Activated CD4-positive, alpha-beta memory T cell treated with anti-CD3 and anti-CD28 coated beads, Interleukin-2, amount 10 ng/mL, durations not matched to agents 7 days and 5 days (primary cell): Measurements from ENCODE around the gene CDC42EP4. TPM values are rescaled to one million over a fixed set of nuclear protein-coding genes. Genes with fewer than 3 reads are reported as not detected.

Experiments used
- CTCF ChIA-PET: fragments of 350-600 bp; sonication (Branson Sonifier 250); formaldehyde crosslinking; loops from one replicate; lab custom pipeline; 2021; ENCODE audit warnings: antibody characterized with exemption, inconsistent platforms; lab: Charles Lee
- POLR2A ChIA-PET: fragments of 350-600 bp; sonication (Branson Sonifier 250); formaldehyde crosslinking; loops from one replicate; lab custom pipeline; 2021; ENCODE audit warnings: antibody characterized with exemption; lab: Charles Lee
- DNase-seq: peaks from one replicate; pipeline ENCODE4 v3.0.0-alpha.2; 2020
- H3K27ac Mint-ChIP-seq: one replicate; pipeline ENCODE4 v1.8.0; 2021; ENCODE audit warnings: mild to moderate bottlenecking, mixed read lengths
- H3K27me3 Mint-ChIP-seq: one replicate; pipeline ENCODE4 v1.8.0; 2021; ENCODE audit warnings: mixed read lengths
- H3K36me3 Mint-ChIP-seq: one replicate; pipeline ENCODE4 v1.8.0; 2021; ENCODE audit warnings: low read depth, mixed read lengths
- H3K4me1 Mint-ChIP-seq: one replicate; pipeline ENCODE4 v1.8.0; 2021; ENCODE audit warnings: mixed read lengths
- H3K4me3 Mint-ChIP-seq: one replicate; pipeline ENCODE4 v1.8.0; 2021; ENCODE audit warnings: mild to moderate bottlenecking, mixed read lengths
- H3K9me3 Mint-ChIP-seq: one replicate; pipeline ENCODE4 v1.8.0; 2021; ENCODE audit warnings: mixed read lengths
- total RNA-seq, 2 experiments: library from RNA; stranded (reverse); gene quantifications; one replicate each; pipeline ENCODE4 v1.2.3, GENCODE V29; 2021

Gene CDC42EP4
- total RNA-seq, 2 experiments from 2014 or later, result 3.6 to 3.8 TPM

- no peaks in the 10 kb centered on the region for H3K27me3 Mint-ChIP-seq
- no peaks in the 10 kb centered on the region for H3K36me3 Mint-ChIP-seq
- no peak overlapping the region for H3K27ac Mint-ChIP-seq
- ChIA-PET CTCF (no interaction called here), POLR2A (no interaction called here)
- no peaks in the 10 kb centered on the region for H3K9me3 Mint-ChIP-seq
- no peak overlapping the region for H3K4me3 Mint-ChIP-seq
- no peak for DNase-seq
- peaks cover 14% of the 10 kb centered on the region for H3K4me1 Mint-ChIP-seq
These were observed 26.2 kb downstream of the CDC42EP4 start for GRCh38 chr17:73285603-73285908.

- POLR2A ChIA-PET, result no interaction called here
- peaks cover 9% of the 10 kb centered on the region for H3K4me1 Mint-ChIP-seq
- H3K9me3 Mint-ChIP-seq, result no peaks in the 10 kb centered on the region
- H3K36me3 Mint-ChIP-seq, result no peaks in the 10 kb centered on the region
- no peak for DNase-seq
- H3K27ac Mint-ChIP-seq, result no peak overlapping the region
- no peak overlapping the region for H3K4me3 Mint-ChIP-seq
- H3K27me3 Mint-ChIP-seq, result no peaks in the 10 kb centered on the region
- CTCF ChIA-PET, result no interaction called here
These were observed 26.7 kb downstream of the CDC42EP4 start for GRCh38 chr17:73284906-73285602.

GRCh38 chr17:73284354-73284753, 27.4 kb downstream of the CDC42EP4 start:
- DNase-seq, result no peak
- Mint-ChIP-seq H3K36me3 (no peaks in the 10 kb centered on the region), H3K4me3 (no peak overlapping the region), H3K27ac (no peak overlapping the region), H3K4me1 (peaks cover 3% of the 10 kb centered on the region), H3K27me3 (no peaks in the 10 kb centered on the region), H3K9me3 (no peaks in the 10 kb centered on the region)
- ChIA-PET CTCF (no interaction called here), POLR2A (no interaction called here)

GRCh38 chr17:73283841-73284282, 27.9 kb downstream of the CDC42EP4 start:
- Mint-ChIP-seq H3K27ac (no peak overlapping the region), H3K4me1 (no peaks in the 10 kb centered on the region), H3K4me3 (no peak overlapping the region), H3K36me3 (no peaks in the 10 kb centered on the region), H3K9me3 (no peaks in the 10 kb centered on the region), H3K27me3 (no peaks in the 10 kb centered on the region)
- ChIA-PET POLR2A (no interaction called here), CTCF (interaction anchor here (0.7 to 2.2 kb wide), 2 partner anchors 86 to 121 kb away, joined by 3 to 6 read pairs; no protein-coding TSS in a partner anchor)
- no peak for DNase-seq

GRCh38 chr17:73283250-73283649, 28.6 kb downstream of the CDC42EP4 start:
- POLR2A ChIA-PET, result no interaction called here

GRCh38 chr17:73282629-73283028, 29.2 kb downstream of the CDC42EP4 start:
- ChIA-PET POLR2A (no interaction called here), CTCF (interaction anchor here (0.8 to 2.5 kb wide), 3 partner anchors 9 to 87 kb away, joined by 3 to 7 read pairs (median 6); no protein-coding TSS in a partner anchor)
- H3K27ac Mint-ChIP-seq, result no peak overlapping the region
- no peaks in the 10 kb centered on the region for H3K27me3 Mint-ChIP-seq
- no peaks in the 10 kb centered on the region for H3K9me3 Mint-ChIP-seq
- H3K36me3 Mint-ChIP-seq, result no peaks in the 10 kb centered on the region
- no peak overlapping the region for H3K4me3 Mint-ChIP-seq
- H3K4me1 Mint-ChIP-seq, result no peaks in the 10 kb centered on the region
- no peak for DNase-seq

More at GRCh38 chr17:73283250-73283649, 28.6 kb downstream of the CDC42EP4 start:
- H3K36me3 Mint-ChIP-seq, result no peaks in the 10 kb centered on the region
- H3K27ac Mint-ChIP-seq, result no peak overlapping the region
- no peak for DNase-seq
- H3K27me3 Mint-ChIP-seq, result no peaks in the 10 kb centered on the region
- CTCF ChIA-PET, result interaction anchor here (0.7 to 2.2 kb wide), 2 partner anchors 87 to 121 kb away, joined by 3 to 6 read pairs; no protein-coding TSS in a partner anchor
- no peaks in the 10 kb centered on the region for H3K4me1 Mint-ChIP-seq
- no peak overlapping the region for H3K4me3 Mint-ChIP-seq
- no peaks in the 10 kb centered on the region for H3K9me3 Mint-ChIP-seq

- POLR2A ChIA-PET, result no interaction called here
- Mint-ChIP-seq H3K4me3 (no peak overlapping the region), H3K27ac (no peak overlapping the region), H3K27me3 (no peaks in the 10 kb centered on the region), H3K4me1 (no peaks in the 10 kb centered on the region), H3K9me3 (no peaks in the 10 kb centered on the region), H3K36me3 (no peaks in the 10 kb centered on the region)
- no peak for DNase-seq
- CTCF ChIA-PET, result interaction anchor here (2.2 to 2.5 kb wide), 2 partner anchors 29 to 88 kb away, joined by 6 to 7 read pairs; no protein-coding TSS in a partner anchor
These were observed 29.9 kb downstream of the CDC42EP4 start for GRCh38 chr17:73281928-73282327.

- no peaks in the 10 kb centered on the region for H3K27me3 Mint-ChIP-seq
- no peaks in the 10 kb centered on the region for H3K9me3 Mint-ChIP-seq
- CTCF ChIA-PET, result interaction anchor here (1.3 kb wide), 1 partner anchor 25 kb away, joined by 4 read pairs; no protein-coding TSS in a partner anchor
- no peak for DNase-seq
- H3K4me3 Mint-ChIP-seq, result no peak overlapping the region
- no peaks in the 10 kb centered on the region for H3K4me1 Mint-ChIP-seq
- POLR2A ChIA-PET, result no interaction called here
- no peak overlapping the region for H3K27ac Mint-ChIP-seq
- no peaks in the 10 kb centered on the region for H3K36me3 Mint-ChIP-seq
These were observed 31.6 kb downstream of the CDC42EP4 start for GRCh38 chr17:73280191-73280590.

GRCh38 chr17:73279704-73280103, 32.1 kb downstream of the CDC42EP4 start:
- no peak for DNase-seq
- POLR2A ChIA-PET, result no interaction called here
- H3K36me3 Mint-ChIP-seq, result no peaks in the 10 kb centered on the region
- H3K27ac Mint-ChIP-seq, result no peak overlapping the region
- no peaks in the 10 kb centered on the region for H3K27me3 Mint-ChIP-seq
- H3K9me3 Mint-ChIP-seq, result no peaks in the 10 kb centered on the region
- CTCF ChIA-PET, result interaction anchor here (1.3 kb wide), 1 partner anchor 24 kb away, joined by 4 read pairs; no protein-coding TSS in a partner anchor
- H3K4me1 Mint-ChIP-seq, result no peaks in the 10 kb centered on the region
- H3K4me3 Mint-ChIP-seq, result no peak overlapping the region

GRCh38 chr17:73278465-73279453, 33.0 kb downstream of the CDC42EP4 start:
- ChIA-PET POLR2A (no interaction called here), CTCF (interaction anchor here (1.3 kb wide), 1 partner anchor 91 kb away, joined by 4 read pairs; no protein-coding TSS in a partner anchor)
- no peaks in the 10 kb centered on the region for H3K36me3 Mint-ChIP-seq
- DNase-seq, result no peak
- H3K27ac Mint-ChIP-seq, result no peak overlapping the region
- H3K4me1 Mint-ChIP-seq, result no peaks in the 10 kb centered on the region
- H3K9me3 Mint-ChIP-seq, result no peaks in the 10 kb centered on the region
- no peaks in the 10 kb centered on the region for H3K27me3 Mint-ChIP-seq
- no peak overlapping the region for H3K4me3 Mint-ChIP-seq

GRCh38 chr17:73278049-73278464, 33.7 kb downstream of the CDC42EP4 start:
- Mint-ChIP-seq H3K27ac (no peak overlapping the region), H3K36me3 (no peaks in the 10 kb centered on the region), H3K4me3 (no peak overlapping the region), H3K27me3 (no peaks in the 10 kb centered on the region), H3K4me1 (no peaks in the 10 kb centered on the region), H3K9me3 (no peaks in the 10 kb centered on the region)
- DNase-seq, result no peak
- POLR2A ChIA-PET, result no interaction called here
- CTCF ChIA-PET, result interaction anchor here (1.3 kb wide), 1 partner anchor 92 kb away, joined by 4 read pairs; no protein-coding TSS in a partner anchor

- Mint-ChIP-seq H3K27me3 (no peaks in the 10 kb centered on the region), H3K9me3 (no peaks in the 10 kb centered on the region), H3K27ac (no peak overlapping the region), H3K4me1 (no peaks in the 10 kb centered on the region), H3K4me3 (no peak overlapping the region), H3K36me3 (no peaks in the 10 kb centered on the region)
- ChIA-PET CTCF (no interaction called here), POLR2A (no interaction called here)
- DNase-seq, result no peak
These were observed 37.3 kb downstream of the CDC42EP4 start for GRCh38 chr17:73274490-73274889.

GRCh38 chr17:73272906-73273218, 38.9 kb downstream of the CDC42EP4 start:
- CTCF ChIA-PET, result no interaction called here
- POLR2A ChIA-PET, result no interaction called here
- Mint-ChIP-seq H3K4me1 (no peaks in the 10 kb centered on the region), H3K4me3 (no peak overlapping the region), H3K27me3 (no peaks in the 10 kb centered on the region), H3K36me3 (no peaks in the 10 kb centered on the region), H3K27ac (no peak overlapping the region), H3K9me3 (no peaks in the 10 kb centered on the region)
- DNase-seq, result no peak
